Calu3 (cell line): ENCODE results near the gene RPS26. TPM values are rescaled to one million over a fixed set of nuclear protein-coding genes. Genes with fewer than 3 reads are reported as not detected.

Experiments
- BruUV-seq: library from RNA; stranded (reverse); fragments of 400-500 nt; replicated peaks from 2 replicates; lab custom pipeline; 2021; lab: Mats Ljungman, UMichigan
- CTCF ChIA-PET: fragments of 300-600 bp; sonication (Branson Sonifier 250); formaldehyde crosslinking; loops from one replicate; lab custom pipeline; 2022; ENCODE audit warnings: antibody characterized with exemption; lab: Charles Lee
- DNase-seq: peaks from one replicate; pipeline ENCODE4 v3.0.0; 2022
- H3K27ac Mint-ChIP-seq: one replicate; pipeline ENCODE4 v1.8.0; 2022; ENCODE audit warnings: mixed read lengths; ENCODE audit not compliant: unreplicated experiment
- H3K27me3 Mint-ChIP-seq: one replicate; pipeline ENCODE4 v1.8.0; 2022; ENCODE audit warnings: mixed read lengths; ENCODE audit not compliant: unreplicated experiment
- H3K36me3 Mint-ChIP-seq: one replicate; pipeline ENCODE4 v1.8.0; 2022; ENCODE audit warnings: mild to moderate bottlenecking, moderate library complexity, mixed read lengths; ENCODE audit not compliant: insufficient read depth, unreplicated experiment
- H3K4me1 Mint-ChIP-seq: one replicate; pipeline ENCODE4 v1.8.0; 2022; ENCODE audit warnings: mild to moderate bottlenecking, low read depth, mixed read lengths; ENCODE audit not compliant: unreplicated experiment
- H3K4me3 Mint-ChIP-seq: one replicate; pipeline ENCODE4 v1.8.0; 2022; ENCODE audit warnings: mild to moderate bottlenecking, low read depth, moderate library complexity, mixed read lengths; ENCODE audit not compliant: unreplicated experiment
- H3K9me3 Mint-ChIP-seq: one replicate; pipeline ENCODE4 v1.8.0; 2022; ENCODE audit warnings: low read depth, mixed read lengths; ENCODE audit not compliant: unreplicated experiment
- intact Hi-C: fragments of 100-400 bp; cut with micrococcal nuclease; formaldehyde crosslinking; loops from one replicate; pipeline ENCODE4 v1.10.0; 2022; ENCODE audit not compliant: unreplicated experiment
- total RNA-seq: library from RNA; stranded (reverse); gene quantifications from 2 replicates; pipeline ENCODE4 v1.2.3, GENCODE V29; 2022
- TF ChIP-seq, protein P1 (sequence below): fragments of 200-600 bp; IDR thresholded peaks from one replicate; pipeline ENCODE4 v1.8.0; 2022; ENCODE audit warnings: antibody characterized with exemption; ENCODE audit not compliant: unreplicated experiment

RPS26 gene
- total RNA-seq, 1 experiment from 2014 or later = 50.7 TPM

DNA sequence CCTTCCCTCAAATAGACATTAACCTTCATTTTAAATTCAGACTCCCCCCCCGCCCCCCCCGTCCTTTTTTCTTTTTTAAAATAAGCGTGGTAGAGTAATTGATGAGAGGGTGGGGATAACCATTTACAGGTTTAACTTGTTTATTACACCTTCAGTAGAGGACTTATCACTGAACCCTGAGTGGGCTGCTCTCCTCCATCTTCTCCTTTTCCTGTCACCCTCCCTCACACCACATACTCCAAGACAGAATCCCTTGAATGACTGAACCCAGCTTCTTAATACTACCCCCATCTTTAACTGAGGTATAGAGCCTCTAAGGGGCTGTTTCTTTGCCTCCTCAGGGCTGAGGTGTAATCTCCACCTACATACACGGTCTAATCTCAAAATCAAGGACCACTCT is 24.5 kb upstream of the RPS26 start:
- Mint-ChIP-seq H3K4me1 (peaks cover 10% of the 10 kb centered on the region), H3K27ac (no peak overlapping the region), H3K9me3 (no peaks in the 10 kb centered on the region), H3K36me3 (peaks cover 7% of the 10 kb centered on the region), H3K27me3 (no peaks in the 10 kb centered on the region), H3K4me3 (no peak overlapping the region)
- intact Hi-C loops = no loop called here
- TF ChIP-seq, protein P1, sequence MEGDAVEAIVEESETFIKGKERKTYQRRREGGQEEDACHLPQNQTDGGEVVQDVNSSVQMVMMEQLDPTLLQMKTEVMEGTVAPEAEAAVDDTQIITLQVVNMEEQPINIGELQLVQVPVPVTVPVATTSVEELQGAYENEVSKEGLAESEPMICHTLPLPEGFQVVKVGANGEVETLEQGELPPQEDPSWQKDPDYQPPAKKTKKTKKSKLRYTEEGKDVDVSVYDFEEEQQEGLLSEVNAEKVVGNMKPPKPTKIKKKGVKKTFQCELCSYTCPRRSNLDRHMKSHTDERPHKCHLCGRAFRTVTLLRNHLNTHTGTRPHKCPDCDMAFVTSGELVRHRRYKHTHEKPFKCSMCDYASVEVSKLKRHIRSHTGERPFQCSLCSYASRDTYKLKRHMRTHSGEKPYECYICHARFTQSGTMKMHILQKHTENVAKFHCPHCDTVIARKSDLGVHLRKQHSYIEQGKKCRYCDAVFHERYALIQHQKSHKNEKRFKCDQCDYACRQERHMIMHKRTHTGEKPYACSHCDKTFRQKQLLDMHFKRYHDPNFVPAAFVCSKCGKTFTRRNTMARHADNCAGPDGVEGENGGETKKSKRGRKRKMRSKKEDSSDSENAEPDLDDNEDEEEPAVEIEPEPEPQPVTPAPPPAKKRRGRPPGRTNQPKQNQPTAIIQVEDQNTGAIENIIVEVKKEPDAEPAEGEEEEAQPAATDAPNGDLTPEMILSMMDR = no peak
- CTCF ChIA-PET = interaction anchor here (0.5 kb wide), 1 partner anchor 56 kb away, joined by 4 read pairs; no protein-coding TSS in a partner anchor
- no TSS peak for BruUV-seq
- DNase-seq = no peak

- H3K4me3 Mint-ChIP-seq = no peak overlapping the region
- H3K27ac Mint-ChIP-seq = no peak overlapping the region
- no peaks in the 10 kb centered on the region for H3K9me3 Mint-ChIP-seq
- intact Hi-C loops = no loop called here
- TF ChIP-seq, protein P1 = no peak
- peaks cover 7% of the 10 kb centered on the region for H3K36me3 Mint-ChIP-seq
- peaks cover 10% of the 10 kb centered on the region for H3K4me1 Mint-ChIP-seq
- H3K27me3 Mint-ChIP-seq = no peaks in the 10 kb centered on the region
- CTCF ChIA-PET = interaction anchor here (1.7 kb wide), 1 partner anchor 11 kb away, joined by 4 read pairs; no protein-coding TSS in a partner anchor
- DNase-seq = no peak
- BruUV-seq = no TSS peak
These were observed 23.4 kb upstream of the RPS26 start for GRCh38 chr12:56018356-56018755.

GRCh38 chr12:56020423-56021184 is 21.1 kb upstream of the RPS26 start, which contains the start of gene IKZF4:
Gene IKZF4, plus strand, starts transcription at chr12:56021043. Its CDS starts 451 bp downstream, at chr12:56021494.
- H3K4me3 Mint-ChIP-seq = no peak within 1 kb of the TSS
- H3K36me3 Mint-ChIP-seq = peaks cover 7% of the 10 kb centered on the region
- TF ChIP-seq, protein P1 = no peak
- intact Hi-C loops = no loop called here
- H3K27ac Mint-ChIP-seq = no peak within 1 kb of the TSS
- no peaks in the 10 kb centered on the region for H3K27me3 Mint-ChIP-seq
- H3K9me3 Mint-ChIP-seq = no peaks in the 10 kb centered on the region
- CTCF ChIA-PET = interaction anchor here (0.6 kb wide), 1 partner anchor 22 kb away, joined by 3 read pairs; no protein-coding TSS in a partner anchor
- H3K4me1 Mint-ChIP-seq = no peaks in the 10 kb centered on the region
- BruUV-seq = no TSS peak
- DNase-seq = no peak

DNA sequence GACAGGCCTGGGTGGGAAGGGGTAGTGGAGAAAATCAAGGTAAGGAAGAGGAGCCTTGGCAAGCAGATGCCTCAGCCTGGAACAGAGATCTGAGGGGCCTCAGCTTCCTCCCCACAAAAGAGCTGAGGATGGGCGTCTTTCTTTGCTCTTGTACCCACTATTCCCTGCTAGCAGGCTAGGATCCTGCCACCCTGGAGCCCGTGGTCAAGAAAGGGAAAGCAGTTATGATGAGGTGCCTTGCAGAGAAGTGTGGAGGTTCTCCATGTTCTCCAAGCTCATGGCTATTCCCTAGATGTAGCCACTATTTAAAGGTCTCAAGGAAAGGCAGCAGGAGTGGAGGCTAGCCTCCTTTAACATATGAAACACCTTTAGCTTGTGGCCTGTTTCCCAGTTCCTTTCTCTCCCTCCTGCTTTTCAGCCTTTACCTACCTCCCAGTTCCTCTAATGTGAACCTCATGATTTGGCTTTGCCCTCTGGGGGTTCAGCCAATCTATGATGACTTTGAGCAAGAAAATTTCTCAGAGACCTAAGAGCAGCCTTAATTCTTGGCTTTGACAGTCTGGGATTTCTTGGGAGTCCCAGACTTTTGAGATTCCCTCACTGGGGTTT is 19.7 kb upstream of the RPS26 start:
- H3K27ac Mint-ChIP-seq = no peak overlapping the region

More for the DNA sequence above, 19.7 kb upstream of the RPS26 start:
- no peaks in the 10 kb centered on the region for H3K27me3 Mint-ChIP-seq
- H3K4me3 Mint-ChIP-seq = no peak overlapping the region
- H3K36me3 Mint-ChIP-seq = peaks cover 7% of the 10 kb centered on the region
- H3K4me1 Mint-ChIP-seq = no peaks in the 10 kb centered on the region
- no TSS peak for BruUV-seq
- H3K9me3 Mint-ChIP-seq = no peaks in the 10 kb centered on the region
- intact Hi-C loops = no loop called here
- CTCF ChIA-PET = no interaction called here
- DNase-seq = no peak
- TF ChIP-seq, protein P1 = no peak
